Ascending aorta (tissue), 2 donors: Measurements from ENCODE around the gene TTLL11. TPM values are rescaled to one million over a fixed set of nuclear protein-coding genes. Genes with fewer than 3 reads are reported as not detected.

Source experiments
- DNase-seq, 2 donors: peaks; one replicate each; pipeline ENCODE4 v3.0.0-alpha.2; 2019; ENCODE audit warnings: low spot score in 2 of 2
- H3K27ac ChIP-seq, 2 donors: fragments of 200-600 bp; sonication (generic); one replicate each; pipeline ENCODE4 v1.5.1; 2016 to 2017; ENCODE audit warnings: mild to moderate bottlenecking in 1 of 2
- H3K27me3 ChIP-seq: fragments of 200-600 bp; sonication (generic); one replicate; pipeline ENCODE4 v1.5.1; 2017
- H3K36me3 ChIP-seq, 2 donors: fragments of 200-600 bp; sonication (generic); one replicate each; pipeline ENCODE4 v1.5.1; 2016
- H3K4me1 ChIP-seq, 2 donors: fragments of 200-600 bp; sonication (generic); one replicate each; pipeline ENCODE4 v1.5.1; 2016 to 2017; ENCODE audit warnings: mild to moderate bottlenecking in 1 of 2
- H3K4me3 ChIP-seq, 2 donors: fragments of 200-600 bp; sonication (generic); one replicate each; pipeline ENCODE4 v1.5.1; 2016 to 2017; ENCODE audit warnings: mild to moderate bottlenecking in 1 of 2
- H3K9me3 ChIP-seq, 2 donors: fragments of 200-600 bp; sonication (generic); one replicate each; pipeline ENCODE4 v1.5.1; 2016
- CTCF ChIP-seq, 3 experiments: fragments of 200-600 bp in 2 of 3; fragments of 450-650 bp in 1 of 3; sonication (generic) in 2 of 3; IDR thresholded peaks; one replicate each; pipeline ENCODE4 v1.5.1; 2016 to 2019; ENCODE audit warnings: antibody characterized with exemption in 3 of 3, mild to moderate bottlenecking in 1 of 3, moderate library complexity in 1 of 3
- intact Hi-C: fragments of 100-400 bp; cut with DNase I; formaldehyde crosslinking; loops from one replicate; pipeline ENCODE4 v1.15.1; 2023
- total RNA-seq: library from RNA; depleted of rRNA; stranded (reverse); fragments of >200 nt; gene quantifications from one replicate; pipeline ENCODE4 v1.1.0, GENCODE V29; 2016

The TTLL11 gene
- total RNA-seq, 1 donor from 2014 or later: 18.5 TPM

DNA sequence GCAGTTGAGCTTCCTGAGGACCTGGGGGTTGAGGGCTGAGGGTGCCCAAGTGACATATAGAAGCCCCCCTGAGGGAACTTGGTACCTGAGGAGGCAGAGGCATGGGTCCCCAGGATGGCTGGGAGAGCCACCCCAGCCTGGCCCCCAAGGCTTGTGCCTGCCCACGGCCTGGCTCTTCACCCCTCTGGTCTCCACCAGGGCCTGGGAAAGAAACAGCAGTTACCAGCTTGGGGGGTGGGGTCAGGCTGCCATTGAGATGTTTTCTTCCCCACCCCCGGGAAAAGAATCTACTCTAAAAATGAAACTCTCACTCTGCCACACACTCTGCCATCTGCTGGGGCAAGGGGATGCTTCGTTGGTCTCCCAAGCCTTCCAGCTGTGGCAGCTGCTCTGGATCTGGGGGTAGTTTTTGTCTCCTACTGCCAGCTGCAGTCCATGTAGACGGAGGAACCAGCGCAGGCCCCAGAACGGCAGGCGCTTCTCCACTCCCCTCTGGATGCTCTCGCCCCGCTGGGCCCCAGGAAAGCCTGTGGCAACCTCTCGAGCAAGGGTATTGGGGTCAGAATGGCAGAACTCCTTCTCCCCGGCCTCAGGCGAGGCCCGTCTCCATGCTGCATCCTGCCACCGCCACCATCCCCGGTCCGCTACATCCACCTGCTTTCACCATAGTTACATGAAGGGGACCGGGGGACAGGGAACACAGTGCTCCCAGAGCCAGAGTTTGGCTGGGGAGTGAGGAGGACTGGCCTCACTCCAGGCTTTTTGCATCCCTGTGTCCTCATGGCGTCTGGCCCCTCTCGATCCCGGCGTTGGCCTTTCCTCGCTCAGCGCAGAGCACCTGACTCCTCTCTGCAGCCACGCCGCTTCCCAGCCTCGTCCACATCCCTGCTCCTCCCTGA is 318.1 kb downstream of the TTLL11 start:
- H3K27me3 ChIP-seq: no peaks in the 10 kb centered on the region
- TF ChIP-seq CTCF (IDR thresholded peaks at IDR 0.05): no peak
- no peak overlapping the region for H3K4me3 ChIP-seq
- intact Hi-C loops: loop anchor here (5.0 kb wide), 2 partner anchors 73 to 212 kb away; no protein-coding TSS in a partner anchor
- H3K4me1 ChIP-seq: peaks cover 32 to 36% of the 10 kb centered on the region in 2 donors
- peak; percentile 4 to 58 for DNase-seq
- H3K36me3 ChIP-seq: peaks cover 47 to 58% of the 10 kb centered on the region in 2 donors
- no peaks in the 10 kb centered on the region for H3K9me3 ChIP-seq
- H3K27ac ChIP-seq: peak overlapping the region; percentile 82 to 94

GRCh38 chr9:121773954-121774714 is 319.0 kb downstream of the TTLL11 start:
- no peaks in the 10 kb centered on the region for H3K9me3 ChIP-seq
- peaks cover 32 to 38% of the 10 kb centered on the region in 2 donors for H3K4me1 ChIP-seq
- no peaks in the 10 kb centered on the region for H3K27me3 ChIP-seq
- no peak for TF ChIP-seq CTCF (IDR thresholded peaks at IDR 0.05)
- H3K27ac ChIP-seq: peak overlapping the region; percentile 82 to 94
- peaks cover 51 to 66% of the 10 kb centered on the region in 2 donors for H3K36me3 ChIP-seq
- intact Hi-C loops: loop anchor here (1.0 to 5.0 kb wide), 3 partner anchors 30 to 213 kb away; no protein-coding TSS in a partner anchor
- peak; percentile 5 to 61 for DNase-seq
- H3K4me3 ChIP-seq: no peak overlapping the region

- peaks cover 58 to 74% of the 10 kb centered on the region in 2 donors for H3K36me3 ChIP-seq
- no peak overlapping the region for H3K4me3 ChIP-seq
- intact Hi-C loops: loop anchor here (1.0 to 5.0 kb wide), 3 partner anchors 29 to 214 kb away; no protein-coding TSS in a partner anchor
- H3K4me1 ChIP-seq: peaks cover 32 to 38% of the 10 kb centered on the region in 2 donors
- H3K27me3 ChIP-seq: no peaks in the 10 kb centered on the region
- no peak for TF ChIP-seq CTCF (IDR thresholded peaks at IDR 0.05)
- H3K27ac ChIP-seq: peak overlapping the region; percentile 82 to 94
- no peaks in the 10 kb centered on the region for H3K9me3 ChIP-seq
- DNase-seq: peak; percentile 7 to 60
Measured at GRCh38 chr9:121773286-121773953, 319.7 kb downstream of the TTLL11 start.

DNA sequence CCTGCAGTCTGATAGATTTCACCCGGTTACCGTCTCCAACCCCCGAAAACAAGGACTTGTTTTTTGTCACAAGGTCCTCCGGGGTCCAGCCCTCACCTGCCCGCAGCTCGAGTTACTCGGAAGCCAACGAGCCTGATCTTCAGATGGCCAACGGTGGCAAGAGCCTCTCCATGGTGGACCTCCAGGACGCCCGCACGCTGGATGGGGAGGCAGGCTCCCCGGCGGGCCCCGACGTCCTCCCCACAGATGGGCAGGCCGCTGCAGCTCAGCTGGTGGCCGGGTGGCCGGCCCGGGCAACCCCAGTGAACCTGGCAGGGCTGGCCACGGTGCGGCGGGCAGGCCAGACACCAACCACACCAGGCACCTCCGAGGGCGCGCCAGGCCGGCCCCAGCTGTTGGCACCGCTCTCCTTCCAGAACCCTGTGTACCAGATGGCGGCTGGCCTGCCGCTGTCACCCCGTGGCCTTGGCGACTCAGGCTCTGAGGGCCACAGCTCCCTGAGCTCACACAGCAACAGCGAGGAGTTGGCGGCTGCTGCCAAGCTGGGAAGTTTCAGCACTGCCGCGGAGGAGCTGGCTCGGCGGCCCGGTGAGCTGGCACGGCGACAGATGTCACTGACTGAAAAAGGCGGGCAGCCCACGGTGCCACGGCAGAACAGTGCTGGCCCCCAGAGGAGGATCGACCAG is 320.4 kb downstream of the TTLL11 start:
- peak overlapping the region; percentile 82 to 94 for H3K27ac ChIP-seq
- peak; percentile 53 to 87 for DNase-seq
- peaks cover 59 to 73% of the 10 kb centered on the region in 2 donors for H3K36me3 ChIP-seq
- H3K4me3 ChIP-seq: peak overlapping the region in 1 of 2 donors; percentile 7
- intact Hi-C loops: loop anchor here (1.0 to 5.0 kb wide), 3 partner anchors 28 to 215 kb away; no protein-coding TSS in a partner anchor
- TF ChIP-seq CTCF (IDR thresholded peaks at IDR 0.05): no peak
- peaks cover 32 to 38% of the 10 kb centered on the region in 2 donors for H3K4me1 ChIP-seq
- H3K27me3 ChIP-seq: no peaks in the 10 kb centered on the region
- H3K9me3 ChIP-seq: no peaks in the 10 kb centered on the region

Other genes starting within 250 kb of the TTLL11 start
- gene NDUFA8, start 66.5 kb upstream of the TTLL11 start, total RNA-seq: 21.4 TPM
- gene MORN5, start 66.6 kb upstream of the TTLL11 start, total RNA-seq: not detected
- 141 TPM for gene LHX6, start 135.6 kb upstream of the TTLL11 start, total RNA-seq
- gene RBM18, start 171.5 kb upstream of the TTLL11 start, total RNA-seq: 63.8 TPM
- 16.1 TPM for gene MRRF, start 171.6 kb upstream of the TTLL11 start, total RNA-seq